ENCODE data around the gene ST3GAL3. TPM values are rescaled to one million over a fixed set of nuclear protein-coding genes. Genes with fewer than 3 reads are reported as not detected.

Gene ST3GAL3
- polyA plus RNA-seq, 1 donor (not counting 4 experiments of a cell fraction or from before 2014, with no cell fraction given): 10.0 TPM

DNA sequence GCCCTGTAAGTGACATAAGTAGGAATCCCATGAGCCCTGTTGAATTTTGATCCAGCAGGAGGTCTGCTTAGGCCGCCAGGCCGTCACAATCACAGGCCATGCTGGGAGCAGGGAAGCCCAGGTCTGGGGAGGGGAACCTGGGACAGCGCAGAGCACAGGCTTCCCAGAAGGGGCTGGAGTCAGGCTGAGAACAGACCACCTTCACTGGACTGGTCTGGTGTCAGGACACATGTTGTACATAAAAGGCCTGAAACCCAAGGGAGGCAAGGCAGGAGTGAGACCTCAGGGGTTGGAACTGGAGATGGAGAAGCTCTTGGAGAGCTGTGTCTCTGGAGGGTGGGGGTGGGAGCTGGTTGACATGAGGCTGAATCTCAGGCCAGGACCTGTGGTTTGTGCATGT is 163.0 kb downstream of the ST3GAL3 start:
- Histone ChIP-seq H3K4me3 (ENCODE audit: control insufficient read depth in 2 of 3, extremely low read depth in 1 of 3, insufficient read depth in 2 of 3, low read depth in 1 of 3, low read length in 3 of 3) (no peak overlapping the region), H3K27ac (ENCODE audit: control insufficient read depth, insufficient read depth, low read length) (no peak overlapping the region), H2AFZ (ENCODE audit: control insufficient read depth, low read length) (no peak overlapping the region), H3K9me3 (ENCODE audit: control insufficient read depth, low read depth, low read length) (no peaks in the 10 kb centered on the region), H4K20me1 (ENCODE audit: control insufficient read depth, extremely low read depth, insufficient read depth, low read length) (no peaks in the 10 kb centered on the region), H3K36me3 (ENCODE audit: control insufficient read depth in 2 of 2, extremely low read depth in 1 of 2, insufficient read depth in 2 of 2, low read length in 2 of 2) (no peaks in the 10 kb centered on the region), H3K4me2 (ENCODE audit: control insufficient read depth, extremely low read depth, insufficient read depth, low read depth, low read length) (no peak overlapping the region), H3K79me2 (ENCODE audit: control insufficient read depth, insufficient read depth, low read length) (no peaks in the 10 kb centered on the region), H3K9me1 (ENCODE audit: control insufficient read depth, extremely low read depth, insufficient read depth, low read length) (no peaks in the 10 kb centered on the region), H3K27me3 (ENCODE audit: control insufficient read depth, extremely low read depth, insufficient read depth, low read length) (no peaks in the 10 kb centered on the region), H3K9ac (ENCODE audit: control insufficient read depth, extremely low read depth, insufficient read depth, low read length) (no peak overlapping the region), H3K4me1 (ENCODE audit: control insufficient read depth, extremely low read depth, insufficient read depth, low read length) (peaks cover 24% of the 10 kb centered on the region)
- FAIRE-seq (no peak), DNase-seq (ENCODE audit: low read depth, low spot score) (no peak)
- dilution Hi-C loops (cut with MboI; ENCODE audit: extremely low pct_ligation_motif_present, low sequenced_read_pairs): no loop called here
- TF ChIP-seq, protein P1, sequence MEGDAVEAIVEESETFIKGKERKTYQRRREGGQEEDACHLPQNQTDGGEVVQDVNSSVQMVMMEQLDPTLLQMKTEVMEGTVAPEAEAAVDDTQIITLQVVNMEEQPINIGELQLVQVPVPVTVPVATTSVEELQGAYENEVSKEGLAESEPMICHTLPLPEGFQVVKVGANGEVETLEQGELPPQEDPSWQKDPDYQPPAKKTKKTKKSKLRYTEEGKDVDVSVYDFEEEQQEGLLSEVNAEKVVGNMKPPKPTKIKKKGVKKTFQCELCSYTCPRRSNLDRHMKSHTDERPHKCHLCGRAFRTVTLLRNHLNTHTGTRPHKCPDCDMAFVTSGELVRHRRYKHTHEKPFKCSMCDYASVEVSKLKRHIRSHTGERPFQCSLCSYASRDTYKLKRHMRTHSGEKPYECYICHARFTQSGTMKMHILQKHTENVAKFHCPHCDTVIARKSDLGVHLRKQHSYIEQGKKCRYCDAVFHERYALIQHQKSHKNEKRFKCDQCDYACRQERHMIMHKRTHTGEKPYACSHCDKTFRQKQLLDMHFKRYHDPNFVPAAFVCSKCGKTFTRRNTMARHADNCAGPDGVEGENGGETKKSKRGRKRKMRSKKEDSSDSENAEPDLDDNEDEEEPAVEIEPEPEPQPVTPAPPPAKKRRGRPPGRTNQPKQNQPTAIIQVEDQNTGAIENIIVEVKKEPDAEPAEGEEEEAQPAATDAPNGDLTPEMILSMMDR (optimal IDR thresholded peaks at IDR 0.05 in 1 of 3, IDR thresholded peaks at IDR 0.05 in 1 of 3, conservative IDR thresholded peaks at IDR 0.05 in 1 of 3; ENCODE audit: extremely low read depth in 1 of 3, insufficient read depth in 2 of 3, low read length in 3 of 3): no peak

DNA sequence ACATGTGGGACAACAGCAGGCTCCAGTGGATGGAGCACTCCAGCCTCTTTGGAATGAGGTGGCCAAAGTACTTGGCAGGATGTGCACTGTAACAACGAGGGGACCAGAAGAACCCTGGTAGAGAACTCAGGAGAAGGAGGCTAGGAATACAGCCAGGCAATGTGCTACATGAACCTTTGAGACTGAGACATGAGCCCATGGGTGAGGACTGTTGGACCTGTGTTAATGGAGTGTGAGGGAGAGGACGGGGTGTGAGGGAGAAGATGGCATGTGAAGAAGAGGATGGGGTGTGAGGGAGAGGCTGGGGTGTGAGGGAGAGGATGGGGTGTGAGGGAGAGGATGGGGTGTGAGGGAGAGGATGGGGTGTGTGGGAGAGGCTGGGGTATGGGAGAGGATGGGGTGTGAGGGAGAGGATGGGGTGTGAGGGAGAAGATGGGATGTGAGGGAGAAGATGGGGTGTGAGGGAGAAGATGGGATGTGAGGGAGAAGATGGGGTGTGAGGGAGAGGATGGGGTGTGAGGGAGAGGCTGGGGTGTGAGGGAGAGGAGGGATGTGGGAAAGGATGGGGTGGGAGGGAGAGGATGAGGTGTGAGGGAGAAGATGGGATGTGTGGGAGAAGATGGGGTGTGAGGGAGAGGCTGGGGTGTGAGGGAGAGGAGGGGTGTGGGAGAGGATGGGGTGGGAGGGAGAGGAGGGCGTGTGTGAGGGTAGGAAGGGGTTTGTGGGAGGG is 164.0 kb downstream of the ST3GAL3 start:
- H3K36me3 ChIP-seq (ENCODE audit: control insufficient read depth in 2 of 2, extremely low read depth in 1 of 2, insufficient read depth in 2 of 2, low read length in 2 of 2): no peaks in the 10 kb centered on the region
- H3K27me3 ChIP-seq (ENCODE audit: control insufficient read depth, extremely low read depth, insufficient read depth, low read length): no peaks in the 10 kb centered on the region
- H3K4me1 ChIP-seq (ENCODE audit: control insufficient read depth, extremely low read depth, insufficient read depth, low read length): peaks cover 20% of the 10 kb centered on the region
- H2AFZ ChIP-seq (ENCODE audit: control insufficient read depth, low read length): no peak overlapping the region
- DNase-seq (ENCODE audit: low read depth, low spot score) (no peak), FAIRE-seq (no peak)
- H3K4me3 ChIP-seq (ENCODE audit: control insufficient read depth in 2 of 3, extremely low read depth in 1 of 3, insufficient read depth in 2 of 3, low read depth in 1 of 3, low read length in 3 of 3): no peak overlapping the region
- no peaks in the 10 kb centered on the region for H4K20me1 ChIP-seq (ENCODE audit: control insufficient read depth, extremely low read depth, insufficient read depth, low read length)
- H3K9ac ChIP-seq (ENCODE audit: control insufficient read depth, extremely low read depth, insufficient read depth, low read length): no peak overlapping the region
- H3K4me2 ChIP-seq (ENCODE audit: control insufficient read depth, extremely low read depth, insufficient read depth, low read depth, low read length): no peak overlapping the region
- TF ChIP-seq, protein P1 (optimal IDR thresholded peaks at IDR 0.05 in 1 of 3, IDR thresholded peaks at IDR 0.05 in 1 of 3, conservative IDR thresholded peaks at IDR 0.05 in 1 of 3; ENCODE audit: extremely low read depth in 1 of 3, insufficient read depth in 2 of 3, low read length in 3 of 3): no peak
- H3K79me2 ChIP-seq (ENCODE audit: control insufficient read depth, insufficient read depth, low read length): no peaks in the 10 kb centered on the region
- no peaks in the 10 kb centered on the region for H3K9me1 ChIP-seq (ENCODE audit: control insufficient read depth, extremely low read depth, insufficient read depth, low read length)
- dilution Hi-C loops (cut with MboI; ENCODE audit: extremely low pct_ligation_motif_present, low sequenced_read_pairs): no loop called here
- no peaks in the 10 kb centered on the region for H3K9me3 ChIP-seq (ENCODE audit: control insufficient read depth, low read depth, low read length)
- H3K27ac ChIP-seq (ENCODE audit: control insufficient read depth, insufficient read depth, low read length): no peak overlapping the region

Measured in keratinocyte (primary cell).